RPMI7951 (cell line): ENCODE data around the gene FRZB. TPM values are rescaled to one million over a fixed set of nuclear protein-coding genes. Genes with fewer than 3 reads are reported as not detected.

Source experiments
- DNase-seq: peaks from one replicate; pipeline ENCODE4 v3.0.0-alpha.2; 2012; ENCODE audit warnings: low read depth
- total RNA-seq: library from RNA; depleted of rRNA; stranded (reverse); fragments of >200 nt; shearing (Covaris generic); gene quantifications from 2 replicates; pipeline ENCODE4 v1.2.3, GENCODE V29; 2014

FRZB gene
- total RNA-seq, 1 experiment from 2014 or later, result 1.6 TPM

GRCh38 chr2:182845794-182846417 lies 20.5 kb downstream of the FRZB start:
- no peak for DNase-seq

GRCh38 chr2:182836451-182836850 lies 30.0 kb downstream of the FRZB start:
- no peak for DNase-seq

GRCh38 chr2:182834293-182834692 lies 32.1 kb downstream of the FRZB start:
- DNase-seq, result no peak

DNA sequence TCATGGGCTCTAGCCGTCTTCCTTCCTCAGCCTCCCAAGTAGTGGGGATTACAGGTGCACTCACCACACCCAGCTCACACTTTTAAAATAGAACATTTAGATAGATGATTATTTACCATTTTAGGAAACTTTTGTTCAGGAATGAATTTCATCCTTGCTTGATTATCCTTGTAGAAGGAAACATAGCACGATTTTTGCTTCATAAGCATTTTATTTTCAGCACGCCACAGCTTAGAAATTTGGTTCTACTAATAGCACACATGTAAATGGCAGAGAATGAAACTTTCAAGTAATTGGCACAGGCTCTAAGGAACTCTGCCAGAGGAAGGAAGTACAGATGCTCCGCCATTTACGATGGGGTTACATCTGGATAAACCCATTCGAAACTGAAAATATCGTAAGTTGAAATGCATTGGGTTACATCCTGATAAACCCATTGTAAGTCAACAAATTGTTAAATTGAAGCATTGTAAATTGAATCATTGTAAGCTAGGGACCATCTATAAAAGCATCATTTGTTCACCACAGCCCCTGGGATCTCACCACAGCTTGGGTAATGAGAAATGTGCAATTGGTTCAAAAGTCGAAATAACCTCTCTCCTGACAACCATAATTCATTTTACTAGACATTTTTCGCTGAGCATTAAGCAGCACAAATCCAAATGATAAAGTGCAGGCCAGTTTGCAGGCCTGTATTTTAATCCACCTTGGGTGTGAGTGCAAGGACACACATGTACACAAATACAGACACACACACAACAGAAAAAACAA lies 33.2 kb downstream of the FRZB start:
- no peak for DNase-seq

GRCh38 chr2:182831921-182832320 lies 34.5 kb downstream of the FRZB start:
- no peak for DNase-seq

GRCh38 chr2:182831101-182831500 lies 35.3 kb downstream of the FRZB start:
- peak; percentile 20 for DNase-seq

DNA sequence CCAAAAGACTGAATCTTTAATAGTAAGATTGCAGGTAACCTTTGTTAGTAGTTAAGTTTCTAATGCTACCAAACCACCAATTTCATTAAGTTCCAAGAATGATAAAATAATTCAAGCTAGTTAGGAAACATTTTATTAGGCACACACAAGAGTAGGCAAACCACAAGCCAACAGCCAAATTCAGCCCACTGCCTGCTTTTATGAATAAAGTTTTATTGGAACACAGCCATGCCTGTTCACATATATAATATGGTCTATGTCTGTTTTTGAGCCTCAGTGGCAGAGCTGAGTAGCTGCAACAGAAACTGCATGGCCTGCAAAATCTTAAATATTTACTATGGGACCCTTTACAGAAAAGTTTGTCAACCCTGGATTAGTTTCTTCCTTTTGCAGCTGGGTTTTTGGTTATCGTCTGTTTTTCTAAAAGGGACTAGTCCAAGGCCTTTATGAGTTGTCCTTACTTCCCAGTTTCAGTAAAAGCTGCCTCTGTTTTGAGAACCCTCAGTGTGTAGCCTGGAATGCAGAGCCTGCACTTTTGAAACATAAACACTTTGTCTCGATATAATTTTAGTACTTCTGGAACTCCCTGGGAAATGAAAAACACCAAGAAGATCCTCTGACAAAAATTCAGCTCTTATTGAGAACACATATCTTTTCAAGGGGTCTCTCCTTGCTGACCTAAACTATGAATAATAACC lies 39.1 kb downstream of the FRZB start:
- DNase-seq, result no peak

- no peak for DNase-seq
Observed at GRCh38 chr2:182826496-182826895, 39.9 kb downstream of the FRZB start.

DNA sequence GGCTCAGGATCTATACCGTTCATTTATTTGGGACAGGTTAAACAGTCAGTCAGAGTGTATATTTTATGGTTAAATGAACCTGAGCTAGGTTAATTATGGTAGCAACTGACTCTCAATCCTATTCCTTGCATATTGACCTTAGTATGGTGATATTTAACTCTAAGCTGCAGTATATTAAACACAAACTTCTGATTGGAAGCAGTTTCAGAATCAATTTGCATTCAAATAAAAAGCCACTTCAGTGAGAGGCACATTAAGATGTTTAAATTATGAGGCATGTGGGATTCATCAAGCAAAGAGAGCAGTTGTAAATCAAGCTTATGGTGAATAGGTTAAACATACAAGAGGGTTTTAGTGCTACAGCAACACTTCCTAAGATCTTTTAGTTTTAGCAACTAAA lies 40.4 kb downstream of the FRZB start:
- no peak for DNase-seq

DNA sequence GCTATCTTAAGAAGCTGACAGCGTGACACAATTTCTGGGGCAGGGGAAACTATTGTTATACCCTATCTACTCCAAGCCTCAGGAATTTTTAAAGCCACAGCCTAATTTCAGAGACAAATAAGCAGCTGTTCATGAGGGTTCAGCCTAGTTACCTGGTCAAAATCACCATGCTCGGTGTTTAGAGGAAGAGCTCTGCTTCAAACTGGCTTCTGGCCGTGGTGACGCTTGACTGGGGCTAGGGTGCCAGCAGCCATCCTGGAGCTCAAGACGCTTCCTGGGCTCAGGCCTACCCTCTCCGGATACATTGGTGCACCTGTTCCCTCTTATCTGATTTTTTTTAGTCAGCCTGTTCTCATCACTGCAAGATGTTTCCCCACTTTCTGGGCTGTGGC lies 41.7 kb downstream of the FRZB start:
- no peak for DNase-seq

- DNase-seq, result no peak
Observed at GRCh38 chr2:182824056-182824766, 42.2 kb downstream of the FRZB start.

- DNase-seq, result no peak
Observed at GRCh38 chr2:182822733-182823132, 43.7 kb downstream of the FRZB start.

DNA sequence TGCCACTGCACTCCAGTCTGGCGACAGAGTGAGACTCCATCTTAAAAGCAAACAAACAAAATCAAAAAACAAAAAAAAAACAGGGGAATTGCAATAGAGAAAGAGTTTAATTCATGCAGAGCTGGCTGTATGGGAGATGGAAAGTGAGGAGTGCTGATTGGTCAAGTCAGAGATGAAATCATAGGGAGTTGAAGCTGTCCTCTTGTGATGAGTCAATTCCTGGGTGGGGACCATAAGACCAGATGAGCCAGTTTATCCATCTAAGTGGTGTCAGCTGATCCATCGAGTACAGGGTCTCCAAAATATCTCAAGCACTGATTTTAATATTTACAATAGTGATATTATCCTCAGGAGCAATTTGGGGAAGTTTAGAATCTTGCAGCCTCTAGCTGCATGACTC lies 45.3 kb downstream of the FRZB start:
- DNase-seq, result peak; percentile 31

DNA sequence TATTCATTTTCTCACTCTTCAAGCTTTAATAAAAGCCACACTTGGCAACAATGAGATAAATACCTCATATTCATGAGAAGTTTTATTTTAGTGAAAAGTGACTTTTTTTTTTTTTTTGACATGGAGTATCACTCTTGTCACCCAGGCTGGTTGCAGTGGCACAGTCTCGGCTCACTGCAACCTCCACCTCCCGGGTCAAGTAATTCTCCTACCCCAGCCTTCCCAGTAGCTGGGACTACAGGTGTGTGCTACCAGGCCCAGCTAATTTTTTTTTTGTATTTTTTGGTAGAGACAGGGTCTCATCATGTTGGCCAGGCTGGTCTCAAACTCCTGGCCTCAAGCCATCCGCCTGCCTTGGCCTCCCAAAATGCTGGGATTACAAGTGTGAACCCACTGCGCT lies 47.0 kb downstream of the FRZB start:
- no peak for DNase-seq

- no peak for DNase-seq
Observed at GRCh38 chr2:182818925-182819324, 47.5 kb downstream of the FRZB start.

GRCh38 chr2:182818501-182818900 lies 47.9 kb downstream of the FRZB start:
- DNase-seq, result no peak

DNA sequence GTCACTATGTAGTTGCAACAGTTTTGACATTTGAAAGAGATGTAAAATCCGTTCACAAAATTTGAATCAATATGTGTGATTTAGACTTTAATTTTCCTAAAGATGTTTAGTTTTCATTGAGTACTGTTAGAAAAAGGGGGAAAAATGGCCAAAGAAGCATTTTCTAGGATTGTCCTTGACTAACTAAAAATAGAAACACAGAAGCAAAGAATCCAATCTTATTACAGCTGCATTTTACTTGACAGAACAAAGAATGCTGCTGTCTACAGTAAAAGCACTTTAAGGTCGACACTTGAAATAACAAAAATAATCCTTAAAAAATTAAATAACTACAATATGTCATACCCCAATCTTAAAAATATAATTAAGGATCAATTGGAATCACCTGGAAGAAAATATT lies 48.9 kb downstream of the FRZB start:
- no peak for DNase-seq

DNA sequence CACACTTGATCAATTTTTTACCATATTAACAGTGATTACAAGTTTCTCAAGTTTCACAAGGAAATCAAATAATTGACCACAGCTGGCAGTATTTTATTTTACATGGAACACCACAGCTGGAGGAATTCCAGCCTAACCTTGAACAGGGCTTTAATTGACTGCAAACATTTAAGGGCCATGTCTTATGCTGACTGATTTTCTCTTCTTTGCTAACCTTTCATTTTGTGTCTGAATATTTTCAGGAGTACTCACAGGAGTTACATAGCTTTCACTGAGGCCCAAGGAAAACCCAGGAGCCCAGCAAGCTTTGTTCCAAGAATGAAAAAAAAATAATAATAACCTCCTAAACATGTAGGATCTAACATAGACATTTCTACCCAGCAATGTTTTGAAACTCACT lies 49.6 kb downstream of the FRZB start:
- no peak for DNase-seq

- no peak for DNase-seq
Observed at GRCh38 chr2:182814804-182815203, 51.6 kb downstream of the FRZB start.

- DNase-seq, result no peak
Observed at GRCh38 chr2:182814380-182814779, 52.1 kb downstream of the FRZB start.

- DNase-seq, result no peak
Observed at GRCh38 chr2:182810087-182810486, 56.4 kb downstream of the FRZB start.

DNA sequence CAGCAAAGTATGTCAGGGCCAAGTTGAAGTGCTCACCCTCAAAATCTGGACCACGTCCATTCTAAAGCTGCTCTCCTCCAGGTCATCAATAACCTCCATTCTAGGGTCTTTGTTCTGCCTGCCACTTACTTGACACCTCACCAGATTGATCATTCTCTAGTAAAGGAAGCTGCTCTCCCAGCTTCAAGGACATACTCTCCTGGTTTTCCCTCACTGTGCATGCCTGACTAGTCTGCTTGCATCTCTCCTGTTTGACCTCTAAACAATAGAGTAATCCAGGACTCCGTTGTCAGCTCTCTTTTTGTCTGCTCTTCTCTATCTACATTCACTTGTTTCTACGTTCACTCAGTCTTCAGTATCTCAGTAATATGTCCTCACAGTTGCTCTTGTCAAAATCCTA lies 59.1 kb downstream of the FRZB start:
- no peak for DNase-seq
